Coronary artery (tissue), 2 donors: ENCODE results near the gene FUBP3.
A peak's percentile ranks its signal among the peaks of the same experiment; 100 is the strongest.

Experiments
- DNase-seq: peaks from one replicate; pipeline ENCODE4 v3.0.0-alpha.2; 2017; ENCODE audit warnings: low spot score
- H3K27ac ChIP-seq, 2 donors: fragments of 200-600 bp; sonication (generic); one replicate each; pipeline ENCODE4 v1.5.1; 2016 to 2019
- H3K4me3 ChIP-seq: fragments of 200-600 bp; sonication (generic); 2 replicates; pipeline ENCODE4 v1.5.1; 2016; ENCODE audit warnings: mild to moderate bottlenecking, moderate library complexity
- TF ChIP-seq, protein P1 (sequence below): fragments of 200-600 bp; sonication (generic); IDR thresholded peaks from one replicate; pipeline ENCODE4 v1.5.1; 2019; ENCODE audit warnings: antibody characterized with exemption

Gene FUBP3

DNA sequence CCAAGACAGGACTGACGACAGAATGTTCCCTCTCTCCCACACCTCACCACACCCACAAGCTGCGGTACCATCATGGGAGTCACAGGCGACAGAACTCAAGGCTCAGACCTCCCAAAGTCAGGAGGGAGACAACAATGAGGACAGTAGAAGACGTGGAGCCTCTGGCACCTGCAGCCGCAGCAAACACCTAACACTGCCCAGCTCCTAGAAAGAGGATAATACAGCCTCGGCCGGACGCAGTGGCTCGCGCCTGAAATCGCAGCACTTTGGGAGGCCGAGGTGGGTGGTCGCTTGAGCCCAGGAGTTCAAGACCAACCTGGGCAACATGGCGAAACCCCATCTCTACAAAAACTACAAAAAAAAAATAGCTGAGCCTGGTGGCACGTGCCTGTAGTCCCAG, 71.8 kb downstream of the FUBP3 start:
- H3K27ac ChIP-seq: no peak overlapping the region
- DNase-seq: no peak
- H3K4me3 ChIP-seq: no peak overlapping the region
- TF ChIP-seq, protein P1, sequence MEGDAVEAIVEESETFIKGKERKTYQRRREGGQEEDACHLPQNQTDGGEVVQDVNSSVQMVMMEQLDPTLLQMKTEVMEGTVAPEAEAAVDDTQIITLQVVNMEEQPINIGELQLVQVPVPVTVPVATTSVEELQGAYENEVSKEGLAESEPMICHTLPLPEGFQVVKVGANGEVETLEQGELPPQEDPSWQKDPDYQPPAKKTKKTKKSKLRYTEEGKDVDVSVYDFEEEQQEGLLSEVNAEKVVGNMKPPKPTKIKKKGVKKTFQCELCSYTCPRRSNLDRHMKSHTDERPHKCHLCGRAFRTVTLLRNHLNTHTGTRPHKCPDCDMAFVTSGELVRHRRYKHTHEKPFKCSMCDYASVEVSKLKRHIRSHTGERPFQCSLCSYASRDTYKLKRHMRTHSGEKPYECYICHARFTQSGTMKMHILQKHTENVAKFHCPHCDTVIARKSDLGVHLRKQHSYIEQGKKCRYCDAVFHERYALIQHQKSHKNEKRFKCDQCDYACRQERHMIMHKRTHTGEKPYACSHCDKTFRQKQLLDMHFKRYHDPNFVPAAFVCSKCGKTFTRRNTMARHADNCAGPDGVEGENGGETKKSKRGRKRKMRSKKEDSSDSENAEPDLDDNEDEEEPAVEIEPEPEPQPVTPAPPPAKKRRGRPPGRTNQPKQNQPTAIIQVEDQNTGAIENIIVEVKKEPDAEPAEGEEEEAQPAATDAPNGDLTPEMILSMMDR: no peak

GRCh38 chr9:130651752-130652151, 72.4 kb downstream of the FUBP3 start:
- no peak for DNase-seq
- TF ChIP-seq, protein P1: no peak
- no peak overlapping the region for H3K27ac ChIP-seq
- no peak overlapping the region for H3K4me3 ChIP-seq

DNA sequence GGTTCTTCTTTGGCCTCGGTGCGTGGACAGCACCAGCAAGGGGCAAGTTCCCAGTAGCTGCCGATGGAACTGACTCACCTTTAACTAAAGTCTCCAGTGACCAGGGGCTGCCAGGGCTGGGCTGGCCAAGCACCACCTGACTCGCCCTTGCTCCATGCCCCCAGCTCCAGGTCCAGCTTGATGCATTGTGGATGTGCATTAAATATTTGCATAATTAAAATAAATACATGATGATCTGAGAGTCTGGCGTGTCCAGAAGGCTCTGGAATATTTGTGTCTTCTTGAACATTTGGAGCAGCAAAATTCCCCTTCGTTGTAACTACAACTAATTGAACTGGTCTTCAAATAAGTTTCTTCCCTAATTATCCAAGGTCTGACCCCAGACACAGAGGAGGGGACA, 75.5 kb downstream of the FUBP3 start:
- TF ChIP-seq, protein P1: no peak
- DNase-seq: no peak
- no peak overlapping the region for H3K4me3 ChIP-seq
- no peak overlapping the region for H3K27ac ChIP-seq

GRCh38 chr9:130658893-130659698, 79.7 kb downstream of the FUBP3 start:
- peak overlapping the region; percentile 72 for H3K4me3 ChIP-seq
- H3K27ac ChIP-seq: no peak overlapping the region
- DNase-seq: no peak
- TF ChIP-seq, protein P1: no peak

DNA sequence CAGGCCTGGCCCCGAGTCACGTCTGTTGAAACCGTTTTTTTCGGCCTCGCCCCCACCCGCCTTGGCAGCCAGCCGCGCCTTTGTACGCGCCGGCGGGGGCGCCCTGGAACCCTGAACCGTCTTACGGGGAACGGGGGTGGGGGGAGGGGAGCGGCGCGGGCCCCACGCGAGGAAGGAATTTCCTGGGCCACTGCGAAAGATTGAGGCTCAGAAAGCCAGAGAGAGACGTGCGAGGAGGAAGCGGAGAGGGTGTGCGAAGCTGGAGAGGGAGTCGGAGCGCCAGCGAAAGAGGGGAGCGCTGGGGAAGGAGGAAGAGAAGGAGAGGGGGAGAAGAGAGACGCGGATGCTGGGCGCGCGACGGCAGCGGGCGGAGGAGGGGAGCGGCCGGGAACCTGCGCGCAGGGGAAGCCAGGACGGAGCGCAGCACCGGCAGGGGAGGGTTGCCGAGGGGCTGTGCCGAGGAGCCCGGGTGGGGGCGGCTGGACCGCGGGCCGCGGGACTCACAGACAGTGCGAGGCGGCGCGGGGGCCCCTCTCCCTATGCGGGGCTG, 80.4 kb downstream of the FUBP3 start:
- Histone ChIP-seq H3K27ac (no peak overlapping the region), H3K4me3 (peak overlapping the region; percentile 72)
- TF ChIP-seq, protein P1: no peak
- no peak for DNase-seq

- no peak overlapping the region for H3K27ac ChIP-seq
- DNase-seq: no peak
- H3K4me3 ChIP-seq: peak overlapping the region; percentile 72
- TF ChIP-seq, protein P1: no peak
Measured at GRCh38 chr9:130660326-130660682, 80.9 kb downstream of the FUBP3 start.
